Natural killer cell treated with Interleukin-12 subunit alpha and Interleukin-12 subunit beta and Interleukin-15 and Interleukin-18, amount 100 ng/mL, for 72 hours (primary cell): ENCODE results near the gene BLVRB. TPM values are rescaled to one million over a fixed set of nuclear protein-coding genes. Genes with fewer than 3 reads are reported as not detected.
"Not testable (repeated sequence)": the region's sequence is repeated elsewhere in the genome, so short reads cannot be mapped to it uniquely, and the experiment has no call there.

Experiments
- ATAC-seq, 2 donors: fragments of 150-1000 bp; cut with Tn5 transposase in 1 of 2; sonication (Bioruptor Pico), chemical (Tn5 transposase) in 1 of 2; 2 replicates each; pipeline ENCODE4 v1.10.0; 2021
- DNase-seq: peaks from one replicate; pipeline ENCODE4 v3.0.0; 2022; ENCODE audit warnings: low spot score
- H3K27ac Mint-ChIP-seq, 2 donors: 1 replicate in 1 of 2; 2 replicates in 1 of 2; pipeline ENCODE4 v1.8.0; 2022; ENCODE audit warnings: mixed read lengths in 2 of 2, mild to moderate bottlenecking in 1 of 2, moderate library complexity in 1 of 2
- H3K27me3 Mint-ChIP-seq, 2 donors: 1 replicate in 1 of 2; 2 replicates in 1 of 2; pipeline ENCODE4 v1.8.0; 2022; ENCODE audit warnings: mixed read lengths in 2 of 2
- H3K36me3 Mint-ChIP-seq: one replicate; pipeline ENCODE4 v1.8.0; 2022; ENCODE audit warnings: mixed read lengths
- H3K4me1 Mint-ChIP-seq, 2 donors: 1 replicate in 1 of 2; 2 replicates in 1 of 2; pipeline ENCODE4 v1.8.0; 2022; ENCODE audit warnings: low read depth in 2 of 2, mixed read lengths in 2 of 2, mild to moderate bottlenecking in 1 of 2
- H3K4me3 Mint-ChIP-seq: one replicate; pipeline ENCODE4 v1.8.0; 2022; ENCODE audit warnings: mixed read lengths
- H3K9me3 Mint-ChIP-seq: 2 replicates; pipeline ENCODE4 v1.8.0; 2022; ENCODE audit warnings: mixed read lengths
- total RNA-seq, 2 donors: library from RNA; stranded (reverse); gene quantifications; one replicate each; pipeline ENCODE4 v1.2.3, GENCODE V29; 2022

Gene BLVRB
- total RNA-seq, 2 donors from 2014 or later = 4.6 to 5.3 TPM

- H3K9me3 Mint-ChIP-seq, H3K27me3 Mint-ChIP-seq, H3K36me3 Mint-ChIP-seq: not testable (repeated sequence)
Observed at GRCh38 chr19:40408598-40408925, 57.0 kb downstream of the BLVRB start.

GRCh38 chr19:40407714-40408597, 57.6 kb downstream of the BLVRB start:
- Mint-ChIP-seq H3K27ac (no peak overlapping the region), H3K4me1 (peaks cover 20 to 27% of the 10 kb centered on the region in 2 donors), H3K36me3 (no peaks in the 10 kb centered on the region), H3K4me3 (no peak overlapping the region), H3K27me3 (no peaks in the 10 kb centered on the region), H3K9me3 (no peaks in the 10 kb centered on the region)
- ATAC-seq (no peak), DNase-seq (no peak)

More at GRCh38 chr19:40408598-40408925, 57.0 kb downstream of the BLVRB start:
- H3K4me1 Mint-ChIP-seq = peaks cover 17 to 25% of the 10 kb centered on the region in 2 donors
- DNase-seq, H3K27ac Mint-ChIP-seq, H3K4me3 Mint-ChIP-seq, ATAC-seq: not testable (repeated sequence)

GRCh38 chr19:40403262-40403984, 62.1 kb downstream of the BLVRB start:
- Mint-ChIP-seq H3K4me3 (peak overlapping the region; percentile 83), H3K36me3 (no peaks in the 10 kb centered on the region), H3K4me1 (peaks cover 29 to 33% of the 10 kb centered on the region in 2 donors), H3K27ac (peak overlapping the region; percentile 43 to 67), H3K27me3 (peaks cover 0 to 3% of the 10 kb centered on the region in 2 donors), H3K9me3 (no peaks in the 10 kb centered on the region)
- DNase-seq (peak; percentile 93), ATAC-seq (peak; percentile 94)

GRCh38 chr19:40400559-40400958, 65.0 kb downstream of the BLVRB start:
- Mint-ChIP-seq H3K4me1 (peaks cover 24 to 25% of the 10 kb centered on the region in 2 donors), H3K4me3 (no peak overlapping the region), H3K9me3 (no peaks in the 10 kb centered on the region), H3K27me3 (peaks cover 0 to 3% of the 10 kb centered on the region in 2 donors), H3K27ac (no peak overlapping the region), H3K36me3 (no peaks in the 10 kb centered on the region)
- DNase-seq (no peak), ATAC-seq (no peak)

- no peak overlapping the region for H3K4me3 Mint-ChIP-seq
- ATAC-seq = peak; percentile 23 to 50
Observed at GRCh38 chr19:40398417-40399131, 67.0 kb downstream of the BLVRB start.

More at GRCh38 chr19:40398417-40399131, 67.0 kb downstream of the BLVRB start:
- Mint-ChIP-seq H3K27me3 (peaks cover 0 to 3% of the 10 kb centered on the region in 2 donors), H3K9me3 (no peaks in the 10 kb centered on the region), H3K4me1 (peaks cover 12 to 15% of the 10 kb centered on the region in 2 donors), H3K27ac (no peak overlapping the region), H3K36me3 (no peaks in the 10 kb centered on the region)
- no peak for DNase-seq

Other genes with a start within 250 kb of the BLVRB start
- not detected for gene TTC9B, start 247.4 kb downstream of the BLVRB start, total RNA-seq
- under 1 TPM in 1 of 2 donors, not detected in 1; 0.98 TPM for gene CCNP, start 239.1 kb downstream of the BLVRB start, total RNA-seq
- gene AKT2, start 180.4 kb downstream of the BLVRB start, total RNA-seq = 100 to 1,000 TPM; 131 to 180 TPM
- gene C19orf47, start 117.3 kb downstream of the BLVRB start, total RNA-seq = 10 to 100 TPM; 18.1 to 33.5 TPM
- gene PLD3, start 117.0 kb downstream of the BLVRB start, total RNA-seq = 10 to 100 TPM; 67.4 to 92.0 TPM
- not detected for gene HIPK4, start 75.6 kb downstream of the BLVRB start, total RNA-seq
- under 1 TPM; 0.48 to 0.78 TPM for gene PRX, start 52.4 kb downstream of the BLVRB start, total RNA-seq
- 10 to 100 TPM; 11.2 to 21.5 TPM for gene SERTAD1, start 39.8 kb downstream of the BLVRB start, total RNA-seq
- gene SERTAD3, start 21.4 kb downstream of the BLVRB start, total RNA-seq = 10 to 100 TPM; 12.8 to 13.2 TPM
- not detected for gene SPTBN4, start 1.3 kb upstream of the BLVRB start, total RNA-seq
- gene SHKBP1, start 111.1 kb upstream of the BLVRB start, total RNA-seq = 100 to 1,000 TPM; 131 to 149 TPM
- gene LTBP4, start 135.6 kb upstream of the BLVRB start, total RNA-seq = 10 to 100 TPM; 28.1 to 59.0 TPM
- gene NUMBL, start 224.9 kb upstream of the BLVRB start, total RNA-seq = 10 to 100 TPM in 1 of 2 donors, 1 to 10 TPM in 1; 6.6 to 13.9 TPM